CD14-positive monocyte (primary cell): ENCODE measurements around the gene SRGAP1. TPM values are rescaled to one million over a fixed set of nuclear protein-coding genes. Genes with fewer than 3 reads are reported as not detected.

Experiments used
- DNase-seq, 3 donors: peaks; one replicate each; pipeline ENCODE4 v3.0.0-alpha.2; 2011 to 2022
- H2AFZ ChIP-seq: 2 replicates; pipeline ENCODE4 v1.6.0; 2012; ENCODE audit warnings: mild to moderate bottlenecking, low read depth, low read length, inconsistent platforms; ENCODE audit not compliant: insufficient read depth, poor library complexity, severe bottlenecking
- H3K27ac ChIP-seq, 2 donors: 1 replicate in 1 of 2; 2 replicates in 1 of 2; pipeline ENCODE4 v1.5.1; 2012 to 2013; ENCODE audit warnings: low read length in 2 of 2, control low read depth in 1 of 2, inconsistent platforms in 1 of 2, low read depth in 1 of 2, mild to moderate bottlenecking in 1 of 2
- H3K27me3 ChIP-seq, 2 donors: one replicate each; pipeline versions ENCODE4 v1.6.0 to v1.6.1; 2011 to 2013; ENCODE audit warnings: low read length in 2 of 2; ENCODE audit not compliant: control insufficient read depth in 2 of 2, insufficient read depth in 2 of 2
- H3K36me3 ChIP-seq, 2 donors: replicated peaks in 1 of 2; 1 replicate in 1 of 2; 2 replicates in 1 of 2; pipeline versions ENCODE4 v1.5.1 to v1.6.1; 2012 to 2013; ENCODE audit warnings: low read length in 2 of 2, control low read depth in 1 of 2, inconsistent platforms in 1 of 2, mild to moderate bottlenecking in 1 of 2; ENCODE audit not compliant: insufficient read depth in 2 of 2, control insufficient read depth in 1 of 2
- H3K4me1 ChIP-seq, 2 donors: 1 replicate in 1 of 2; 2 replicates in 1 of 2; pipeline versions ENCODE4 v1.5.1 to v1.6.1; 2012 to 2013; ENCODE audit warnings: low read length in 2 of 2, control low read depth in 1 of 2, inconsistent platforms in 1 of 2, mild to moderate bottlenecking in 1 of 2, moderate library complexity in 1 of 2; ENCODE audit not compliant: insufficient read depth in 2 of 2, control insufficient read depth in 1 of 2
- H3K4me2 ChIP-seq: replicated peaks from 2 replicates; pipeline ENCODE3; 2012; ENCODE audit warnings: low read length, moderate library complexity, mild to moderate bottlenecking; ENCODE audit not compliant: poor library complexity, severe bottlenecking; ENCODE audit errors: extremely low read depth
- H3K4me3 ChIP-seq, 3 experiments: fragments of 200-600 bp in 1 of 3; sonication (generic) in 1 of 3; replicated peaks in 1 of 3; 1 replicate in 2 of 3; 2 replicates in 1 of 3; pipeline ENCODE4 v1.5.1; 2011 to 2013; ENCODE audit warnings: low read length in 3 of 3, mild to moderate bottlenecking in 3 of 3, control low read depth in 2 of 3, low read depth in 2 of 3, inconsistent platforms in 1 of 3, moderate library complexity in 1 of 3
- H3K79me2 ChIP-seq: 2 replicates; pipeline ENCODE4 v1.6.0; 2012; ENCODE audit warnings: mild to moderate bottlenecking, control low read depth, inconsistent platforms, low read length, moderate library complexity; ENCODE audit not compliant: insufficient read depth
- H3K9ac ChIP-seq: 2 replicates; pipeline ENCODE4 v1.6.0; 2017; ENCODE audit warnings: low read length, mild to moderate bottlenecking; ENCODE audit not compliant: insufficient read depth, poor library complexity, severe bottlenecking
- H3K9me3 ChIP-seq, 2 donors: replicated peaks in 1 of 2; 1 replicate in 1 of 2; 2 replicates in 1 of 2; pipeline versions ENCODE4 v1.5.1 to v1.6.1; 2012 to 2013; ENCODE audit warnings: low read length in 2 of 2, control low read depth in 1 of 2; ENCODE audit not compliant: control insufficient read depth in 1 of 2, insufficient read depth in 1 of 2
- H4K20me1 ChIP-seq: 2 replicates; pipeline ENCODE4 v1.6.0; 2012; ENCODE audit warnings: mild to moderate bottlenecking, low read length, control low read depth, moderate library complexity; ENCODE audit not compliant: insufficient read depth
- H3K27ac Mint-ChIP-seq, 7 donors: one replicate each; pipeline ENCODE4 v1.8.0; 2020; ENCODE audit warnings: mild to moderate bottlenecking in 7 of 7, mixed read lengths in 7 of 7, moderate library complexity in 6 of 7, inconsistent platforms in 2 of 7
- H3K27me3 Mint-ChIP-seq, 3 donors: one replicate each; pipeline ENCODE4 v1.8.0; 2021 to 2022; ENCODE audit warnings: low read depth in 3 of 3, mild to moderate bottlenecking in 3 of 3, mixed read lengths in 3 of 3, moderate library complexity in 3 of 3, inconsistent platforms in 1 of 3
- H3K36me3 Mint-ChIP-seq, 2 donors: one replicate each; pipeline ENCODE4 v1.8.0; 2020; ENCODE audit warnings: mixed read lengths in 2 of 2, inconsistent platforms in 1 of 2, mild to moderate bottlenecking in 1 of 2
- H3K4me1 Mint-ChIP-seq: one replicate; pipeline ENCODE4 v1.8.0; 2020; ENCODE audit warnings: mild to moderate bottlenecking, mixed read lengths
- H3K4me3 Mint-ChIP-seq, 2 donors: one replicate each; pipeline ENCODE4 v1.8.0; 2020; ENCODE audit warnings: mild to moderate bottlenecking in 2 of 2, mixed read lengths in 2 of 2, moderate library complexity in 1 of 2
- H3K9me3 Mint-ChIP-seq, 7 donors: one replicate each; pipeline ENCODE4 v1.8.0; 2020 to 2022; ENCODE audit warnings: mixed read lengths in 7 of 7, mild to moderate bottlenecking in 6 of 7, moderate library complexity in 6 of 7, inconsistent platforms in 2 of 7
- WGBS: methylation state at CpG from one replicate; pipeline ENCODE4 v1.1.5; 2013; ENCODE audit warnings: missing lambda C conversion rate; ENCODE audit not compliant: insufficient coverage; 5-methylcytosine and 5-hydroxymethylcytosine counted together
- intact Hi-C, 2 donors: fragments of 100-400 bp; cut with micrococcal nuclease; formaldehyde crosslinking; loops; one replicate each; pipeline versions ENCODE4 v1.15.0 to v1.15.1; 2023
- polyA plus RNA-seq, 3 donors: library from polyadenylated mRNA; depleted of rRNA in 1 of 3; unstranded in 2 of 3; stranded (reverse) in 1 of 3; fragments of 300-500 nt in 2 of 3; fragments of >200 nt in 1 of 3; fragmentation: Illumina TruSeq in 2 of 3; gene quantifications; 1 replicate in 2 of 3; 2 replicates in 1 of 3; pipeline ENCODE4 v1.2.3, GENCODE V29; 2012 to 2021
- TF ChIP-seq, protein P1 (sequence below): fragments of 200-600 bp; IDR thresholded peaks from one replicate; pipeline ENCODE4 v1.8.0; 2022; ENCODE audit warnings: antibody characterized with exemption, mild to moderate bottlenecking

SRGAP1 gene
- polyA plus RNA-seq, 3 donors: 0.05 to 0.52 (median 0.07) TPM

DNA sequence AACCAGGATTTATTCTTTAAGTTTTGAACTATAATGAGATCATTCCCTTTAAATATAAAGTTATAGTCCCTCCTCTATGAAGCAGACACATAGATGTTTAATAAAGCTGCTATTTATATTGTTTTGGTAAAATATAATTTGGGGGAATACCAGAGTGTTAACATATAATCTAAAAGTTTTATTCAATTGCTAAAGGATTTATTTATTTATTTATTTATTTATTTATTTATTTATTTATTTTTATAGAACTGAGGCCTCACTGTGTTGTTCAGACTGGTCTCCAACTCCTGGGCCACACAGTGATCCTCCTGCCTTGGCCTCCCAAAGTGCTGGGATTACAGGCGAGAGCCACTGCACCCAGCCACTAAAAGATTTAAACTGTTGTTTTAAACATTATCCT is 278.9 kb downstream of the SRGAP1 start:
- no peak for DNase-seq
- H2AFZ ChIP-seq: no peak overlapping the region
- Mint-ChIP-seq H3K9me3 (no peaks in the 10 kb centered on the region), H3K27me3 (peaks cover 1 to 3% (median 2%) of the 10 kb centered on the region in 3 donors), H3K4me1 (no peaks in the 10 kb centered on the region), H3K36me3 (peaks cover 0 to 4% of the 10 kb centered on the region in 2 donors), H3K4me3 (no peak overlapping the region), H3K27ac (no peak overlapping the region)
- no peak overlapping the region for H3K4me3 ChIP-seq
- H3K79me2 ChIP-seq: no peaks in the 10 kb centered on the region
- intact Hi-C loops: no loop called here
- no peak overlapping the region for H3K4me2 ChIP-seq
- no peaks in the 10 kb centered on the region for H3K36me3 ChIP-seq
- TF ChIP-seq, protein P1, sequence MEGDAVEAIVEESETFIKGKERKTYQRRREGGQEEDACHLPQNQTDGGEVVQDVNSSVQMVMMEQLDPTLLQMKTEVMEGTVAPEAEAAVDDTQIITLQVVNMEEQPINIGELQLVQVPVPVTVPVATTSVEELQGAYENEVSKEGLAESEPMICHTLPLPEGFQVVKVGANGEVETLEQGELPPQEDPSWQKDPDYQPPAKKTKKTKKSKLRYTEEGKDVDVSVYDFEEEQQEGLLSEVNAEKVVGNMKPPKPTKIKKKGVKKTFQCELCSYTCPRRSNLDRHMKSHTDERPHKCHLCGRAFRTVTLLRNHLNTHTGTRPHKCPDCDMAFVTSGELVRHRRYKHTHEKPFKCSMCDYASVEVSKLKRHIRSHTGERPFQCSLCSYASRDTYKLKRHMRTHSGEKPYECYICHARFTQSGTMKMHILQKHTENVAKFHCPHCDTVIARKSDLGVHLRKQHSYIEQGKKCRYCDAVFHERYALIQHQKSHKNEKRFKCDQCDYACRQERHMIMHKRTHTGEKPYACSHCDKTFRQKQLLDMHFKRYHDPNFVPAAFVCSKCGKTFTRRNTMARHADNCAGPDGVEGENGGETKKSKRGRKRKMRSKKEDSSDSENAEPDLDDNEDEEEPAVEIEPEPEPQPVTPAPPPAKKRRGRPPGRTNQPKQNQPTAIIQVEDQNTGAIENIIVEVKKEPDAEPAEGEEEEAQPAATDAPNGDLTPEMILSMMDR: no peak
- H3K27ac ChIP-seq: no peak overlapping the region
- no peak overlapping the region for H3K9ac ChIP-seq
- H4K20me1 ChIP-seq: no peaks in the 10 kb centered on the region
- no peaks in the 10 kb centered on the region for H3K4me1 ChIP-seq
- H3K9me3 ChIP-seq: no peaks in the 10 kb centered on the region
- no peaks in the 10 kb centered on the region for H3K27me3 ChIP-seq
- no CpG with 5 or more reads among the region's 1 CpG for WGBS

DNA sequence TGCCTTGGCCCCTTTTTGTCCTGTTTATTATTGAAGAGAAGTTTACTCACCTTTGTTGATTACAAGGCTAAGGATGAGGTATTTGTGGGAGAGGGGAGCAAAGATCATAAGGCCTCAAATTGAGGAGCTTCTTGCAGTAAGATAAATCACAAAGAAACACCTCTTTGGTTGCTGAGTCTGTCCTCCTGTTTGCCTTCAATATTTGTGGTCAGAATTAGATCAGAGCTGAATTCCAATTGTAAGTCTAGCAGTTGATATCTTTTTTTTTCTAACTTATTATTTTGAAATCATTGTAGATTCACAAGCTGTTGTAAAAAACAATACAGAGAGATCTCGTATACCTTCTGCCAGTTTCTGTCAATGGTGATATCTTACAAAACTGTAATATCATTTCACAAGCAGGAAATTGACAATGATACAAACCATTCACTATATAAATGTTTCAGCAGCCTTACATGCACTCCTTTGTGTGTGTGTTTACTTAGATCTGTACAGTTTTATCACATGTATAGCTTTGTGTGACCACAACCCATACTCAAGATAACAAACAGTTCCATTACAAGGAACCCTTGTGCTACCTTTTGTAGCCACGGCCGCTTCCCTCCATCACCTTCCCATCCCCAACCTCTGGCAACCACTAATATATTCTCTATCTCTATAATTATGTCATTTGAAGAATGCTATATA is 280.2 kb downstream of the SRGAP1 start:
- H3K27ac Mint-ChIP-seq: no peak overlapping the region
- H3K36me3 Mint-ChIP-seq: peaks cover 0 to 4% of the 10 kb centered on the region in 2 donors
- no peaks in the 10 kb centered on the region for H3K36me3 ChIP-seq
- H3K79me2 ChIP-seq: no peaks in the 10 kb centered on the region
- H4K20me1 ChIP-seq: no peaks in the 10 kb centered on the region
- no peaks in the 10 kb centered on the region for H3K4me1 Mint-ChIP-seq
- no peak for DNase-seq
- no peaks in the 10 kb centered on the region for H3K4me1 ChIP-seq
- no peak overlapping the region for H3K4me3 ChIP-seq
- H2AFZ ChIP-seq: no peak overlapping the region
- H3K9me3 Mint-ChIP-seq: peaks cover 0 to 2% (median 0%) of the 10 kb centered on the region in 7 donors
- WGBS: no CpG with 5 or more reads among the region's 3 CpGs
- H3K27me3 ChIP-seq: no peaks in the 10 kb centered on the region
- H3K4me2 ChIP-seq: no peak overlapping the region
- intact Hi-C loops: no loop called here
- peaks cover 1 to 3% (median 2%) of the 10 kb centered on the region in 3 donors for H3K27me3 Mint-ChIP-seq
- H3K4me3 Mint-ChIP-seq: no peak overlapping the region
- H3K9me3 ChIP-seq: no peaks in the 10 kb centered on the region
- no peak overlapping the region for H3K27ac ChIP-seq
- TF ChIP-seq, protein P1: no peak
- H3K9ac ChIP-seq: no peak overlapping the region
